Measurements from ENCODE around the gene COBLL1. TPM values are rescaled to one million over a fixed set of nuclear protein-coding genes. Genes with fewer than 3 reads are reported as not detected.

The COBLL1 gene
- total RNA-seq, 1 donor from 2014 or later, result 1.0 TPM

- no peak overlapping the region for H3K4me2 ChIP-seq
- no peak overlapping the region for H3K4me3 Mint-ChIP-seq
These were observed 46.0 kb upstream of the COBLL1 start for GRCh38 chr2:164887434-164888144.

GRCh38 chr2:164882276-164882675 is 40.7 kb upstream of the COBLL1 start:
- H3K9me3 ChIP-seq (ENCODE audit: low read depth), result no peaks in the 10 kb centered on the region
- no peak for DNase-seq (ENCODE audit: low spot score)

More at GRCh38 chr2:164887434-164888144, 46.0 kb upstream of the COBLL1 start:
- Histone ChIP-seq H3K79me2 (ENCODE audit: low read depth) (no peaks in the 10 kb centered on the region), H2AFZ (replicated peaks) (no peak overlapping the region), H3K9me3 (ENCODE audit: low read depth) (no peaks in the 10 kb centered on the region), H4K20me1 (ENCODE audit: low read depth) (no peaks in the 10 kb centered on the region), H3K36me3 (no peaks in the 10 kb centered on the region), H3K9ac (no peak overlapping the region), H3F3A (ENCODE audit: low read depth) (no peaks in the 10 kb centered on the region), H3K4me1 (peaks cover 10% of the 10 kb centered on the region), H3K27ac (no peak overlapping the region), H3K27me3 (no peaks in the 10 kb centered on the region), H3K4me3 (no peak overlapping the region)
- TF ChIP-seq CTCF (IDR thresholded peaks at IDR 0.05), result no peak
- no peak for TF ChIP-seq EZH2 (IDR thresholded peaks at IDR 0.05)
- no peak for TF ChIP-seq EZH2phosphoT487 (IDR thresholded peaks at IDR 0.05)
- Mint-ChIP-seq H3K4me1 (no peaks in the 10 kb centered on the region), H3K27ac (no peak overlapping the region), H3K36me3 (no peaks in the 10 kb centered on the region), H3K27me3 (ENCODE audit: insufficient read depth, low read depth) (no peaks in the 10 kb centered on the region), H3K9me3 (no peaks in the 10 kb centered on the region)
- DNase-seq (ENCODE audit: low spot score), result no peak

DNA sequence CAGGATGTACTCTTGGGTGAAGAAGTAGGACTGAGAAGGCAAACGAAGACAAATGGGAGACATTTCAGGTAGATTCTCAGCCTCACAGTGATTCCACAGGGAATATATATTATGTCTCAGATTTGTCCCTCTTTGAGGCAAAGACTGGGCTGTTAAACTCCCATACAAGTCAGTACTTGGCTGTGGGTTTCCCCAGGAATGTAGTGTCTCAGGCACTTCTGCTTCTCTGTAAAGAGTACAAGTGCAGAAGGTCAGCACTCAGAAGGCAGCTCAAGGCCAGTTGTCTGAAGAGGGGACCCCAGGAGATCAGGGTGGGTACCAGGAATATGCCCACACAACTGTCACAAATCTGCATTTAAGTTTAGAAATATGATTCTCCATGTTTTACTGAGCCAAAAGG is 39.9 kb upstream of the COBLL1 start:
- no peak overlapping the region for H3K4me2 ChIP-seq
- no peaks in the 10 kb centered on the region for H3F3A ChIP-seq (ENCODE audit: low read depth)
- Mint-ChIP-seq H3K27me3 (ENCODE audit: insufficient read depth, low read depth) (no peaks in the 10 kb centered on the region), H3K4me3 (no peak overlapping the region), H3K4me1 (peaks cover 14% of the 10 kb centered on the region), H3K36me3 (no peaks in the 10 kb centered on the region), H3K9me3 (no peaks in the 10 kb centered on the region), H3K27ac (no peak overlapping the region)
- H2AFZ ChIP-seq (replicated peaks), result no peak overlapping the region
- H3K27me3 ChIP-seq, result no peaks in the 10 kb centered on the region
- TF ChIP-seq EZH2phosphoT487 (IDR thresholded peaks at IDR 0.05) (no peak), EZH2 (IDR thresholded peaks at IDR 0.05) (no peak), CTCF (IDR thresholded peaks at IDR 0.05) (no peak)
- no peaks in the 10 kb centered on the region for H4K20me1 ChIP-seq (ENCODE audit: low read depth)
- H3K79me2 ChIP-seq (ENCODE audit: low read depth), result no peaks in the 10 kb centered on the region
- no peak overlapping the region for H3K9ac ChIP-seq
- no peaks in the 10 kb centered on the region for H3K36me3 ChIP-seq
- H3K27ac ChIP-seq, result no peak overlapping the region
- H3K4me1 ChIP-seq, result peaks cover 9% of the 10 kb centered on the region
- no peaks in the 10 kb centered on the region for H3K9me3 ChIP-seq (ENCODE audit: low read depth)
- DNase-seq (ENCODE audit: low spot score), result no peak
- no peak overlapping the region for H3K4me3 ChIP-seq

More at GRCh38 chr2:164882276-164882675, 40.7 kb upstream of the COBLL1 start:
- H3K36me3 Mint-ChIP-seq, result no peaks in the 10 kb centered on the region
- peaks cover 14% of the 10 kb centered on the region for H3K4me1 Mint-ChIP-seq
- no peak overlapping the region for H3K27ac Mint-ChIP-seq
- peaks cover 6% of the 10 kb centered on the region for H3K4me1 ChIP-seq
- no peaks in the 10 kb centered on the region for H3K36me3 ChIP-seq
- no peak overlapping the region for H3K4me3 ChIP-seq
- TF ChIP-seq CTCF (IDR thresholded peaks at IDR 0.05), result no peak
- no peak for TF ChIP-seq EZH2 (IDR thresholded peaks at IDR 0.05)
- no peak for TF ChIP-seq EZH2phosphoT487 (IDR thresholded peaks at IDR 0.05)
- H3K79me2 ChIP-seq (ENCODE audit: low read depth), result no peaks in the 10 kb centered on the region
- no peaks in the 10 kb centered on the region for H3K9me3 Mint-ChIP-seq
- no peak overlapping the region for H3K4me2 ChIP-seq
- no peak overlapping the region for H3K27ac ChIP-seq
- no peak overlapping the region for H3K4me3 Mint-ChIP-seq
- no peaks in the 10 kb centered on the region for H3K27me3 ChIP-seq
- no peak overlapping the region for H2AFZ ChIP-seq (replicated peaks)
- H3K27me3 Mint-ChIP-seq (ENCODE audit: insufficient read depth, low read depth), result no peaks in the 10 kb centered on the region
- no peaks in the 10 kb centered on the region for H3F3A ChIP-seq (ENCODE audit: low read depth)
- H3K9ac ChIP-seq, result no peak overlapping the region
- H4K20me1 ChIP-seq (ENCODE audit: low read depth), result no peaks in the 10 kb centered on the region

All from neural progenitor cell (in vitro differentiated cells).